Calu3 (cell line): ENCODE measurements around the gene CATSPER3. TPM values are rescaled to one million over a fixed set of nuclear protein-coding genes. Genes with fewer than 3 reads are reported as not detected.

Experiments used
- BruUV-seq: library from RNA; stranded (reverse); fragments of 400-500 nt; replicated peaks from 2 replicates; lab custom pipeline; 2021; lab: Mats Ljungman, UMichigan
- CTCF ChIA-PET: fragments of 300-600 bp; sonication (Branson Sonifier 250); formaldehyde crosslinking; loops from one replicate; lab custom pipeline; 2022; ENCODE audit warnings: antibody characterized with exemption; lab: Charles Lee
- DNase-seq: peaks from one replicate; pipeline ENCODE4 v3.0.0; 2022
- H3K27ac Mint-ChIP-seq: one replicate; pipeline ENCODE4 v1.8.0; 2022; ENCODE audit warnings: mixed read lengths; ENCODE audit not compliant: unreplicated experiment
- H3K27me3 Mint-ChIP-seq: one replicate; pipeline ENCODE4 v1.8.0; 2022; ENCODE audit warnings: mixed read lengths; ENCODE audit not compliant: unreplicated experiment
- H3K36me3 Mint-ChIP-seq: one replicate; pipeline ENCODE4 v1.8.0; 2022; ENCODE audit warnings: mild to moderate bottlenecking, moderate library complexity, mixed read lengths; ENCODE audit not compliant: insufficient read depth, unreplicated experiment
- H3K4me1 Mint-ChIP-seq: one replicate; pipeline ENCODE4 v1.8.0; 2022; ENCODE audit warnings: mild to moderate bottlenecking, low read depth, mixed read lengths; ENCODE audit not compliant: unreplicated experiment
- H3K4me3 Mint-ChIP-seq: one replicate; pipeline ENCODE4 v1.8.0; 2022; ENCODE audit warnings: mild to moderate bottlenecking, low read depth, moderate library complexity, mixed read lengths; ENCODE audit not compliant: unreplicated experiment
- H3K9me3 Mint-ChIP-seq: one replicate; pipeline ENCODE4 v1.8.0; 2022; ENCODE audit warnings: low read depth, mixed read lengths; ENCODE audit not compliant: unreplicated experiment
- intact Hi-C: fragments of 100-400 bp; cut with micrococcal nuclease; formaldehyde crosslinking; loops from one replicate; pipeline ENCODE4 v1.10.0; 2022; ENCODE audit not compliant: unreplicated experiment
- total RNA-seq: library from RNA; stranded (reverse); gene quantifications from 2 replicates; pipeline ENCODE4 v1.2.3, GENCODE V29; 2022
- TF ChIP-seq, protein P1 (sequence below): fragments of 200-600 bp; IDR thresholded peaks from one replicate; pipeline ENCODE4 v1.8.0; 2022; ENCODE audit warnings: antibody characterized with exemption; ENCODE audit not compliant: unreplicated experiment

Gene CATSPER3
- total RNA-seq, 1 experiment from 2014 or later: 1.5 TPM

DNA sequence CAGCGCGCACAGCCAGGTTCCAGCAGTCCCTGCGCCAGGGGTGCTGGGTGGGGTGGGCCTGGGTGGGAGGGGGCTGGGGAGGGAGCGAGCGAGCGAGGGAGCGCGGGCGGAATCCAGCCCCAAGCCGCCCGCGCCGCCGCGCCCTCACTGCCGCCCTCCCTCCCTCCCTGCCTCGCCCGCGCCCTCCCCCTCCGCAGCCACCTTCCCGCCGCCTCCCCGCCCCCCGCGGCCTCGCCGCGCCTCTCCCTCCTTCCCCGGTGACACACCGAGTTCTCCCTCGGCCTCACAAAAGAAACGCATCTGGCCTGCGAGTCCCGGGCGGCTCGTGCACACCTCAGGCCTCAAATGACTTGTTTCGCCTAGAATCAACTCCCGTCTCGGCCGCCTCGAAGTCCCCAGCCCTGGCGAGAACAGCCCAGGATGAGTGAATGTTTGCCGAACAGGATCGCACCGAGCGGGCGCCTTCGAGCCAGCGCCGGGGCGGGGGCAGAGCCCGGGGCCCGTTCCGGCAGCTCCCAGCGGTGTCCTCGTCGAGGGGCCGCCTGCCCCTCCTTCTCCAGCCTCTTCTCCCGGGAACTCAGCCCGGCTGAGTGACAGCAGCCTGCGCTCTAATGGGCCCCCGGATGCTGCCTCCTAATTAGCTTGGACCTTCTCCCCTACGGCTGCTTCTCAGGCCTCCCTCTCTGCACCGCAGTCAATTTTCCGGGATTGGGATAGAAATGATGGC is 66.7 kb downstream of the CATSPER3 start:
- H3K4me1 Mint-ChIP-seq: peaks cover 16% of the 10 kb centered on the region

DNA sequence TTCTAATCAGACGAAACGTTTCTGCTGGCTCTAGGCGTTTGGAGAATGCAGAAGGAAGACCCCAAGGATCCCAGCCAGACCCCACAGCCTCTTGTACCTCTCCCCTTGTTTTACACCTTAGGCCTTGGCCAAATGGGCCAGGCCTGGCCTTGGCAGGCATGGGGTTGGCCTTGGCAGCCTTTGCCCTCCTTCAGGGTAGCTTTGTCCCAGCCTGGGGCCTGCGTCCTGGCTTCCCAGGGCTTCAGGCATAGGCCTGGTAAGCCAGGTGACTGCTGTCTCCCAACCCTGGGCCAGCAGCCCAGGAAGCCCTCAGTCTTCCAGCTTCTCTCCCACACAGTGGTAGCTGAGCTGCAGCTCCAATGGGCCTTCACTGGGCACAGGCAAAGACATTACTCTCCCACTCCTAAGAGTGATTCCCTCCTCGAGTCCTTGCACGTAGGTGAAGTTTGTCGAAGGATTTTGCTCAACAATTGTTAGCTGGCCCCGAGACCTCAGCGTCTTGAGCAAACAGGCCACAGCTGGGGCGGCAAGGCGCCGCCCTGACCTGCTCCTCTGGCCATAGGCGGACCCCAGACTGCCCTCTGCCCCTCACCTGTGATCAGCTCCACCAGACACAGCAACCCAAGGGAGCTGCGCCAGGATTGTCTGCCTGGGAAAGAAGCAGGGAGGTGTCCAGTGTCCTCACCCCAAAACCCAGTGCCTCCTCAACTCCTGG is 67.4 kb downstream of the CATSPER3 start:
- H3K36me3 Mint-ChIP-seq: peaks cover 44% of the 10 kb centered on the region
- peaks cover 16% of the 10 kb centered on the region for H3K4me1 Mint-ChIP-seq
- peak overlapping the region; percentile 14 for H3K27ac Mint-ChIP-seq
- intact Hi-C loops: loop anchor here (5.0 kb wide), 2 partner anchors 92 to 157 kb away; no protein-coding TSS in a partner anchor
- TF ChIP-seq, protein P1, sequence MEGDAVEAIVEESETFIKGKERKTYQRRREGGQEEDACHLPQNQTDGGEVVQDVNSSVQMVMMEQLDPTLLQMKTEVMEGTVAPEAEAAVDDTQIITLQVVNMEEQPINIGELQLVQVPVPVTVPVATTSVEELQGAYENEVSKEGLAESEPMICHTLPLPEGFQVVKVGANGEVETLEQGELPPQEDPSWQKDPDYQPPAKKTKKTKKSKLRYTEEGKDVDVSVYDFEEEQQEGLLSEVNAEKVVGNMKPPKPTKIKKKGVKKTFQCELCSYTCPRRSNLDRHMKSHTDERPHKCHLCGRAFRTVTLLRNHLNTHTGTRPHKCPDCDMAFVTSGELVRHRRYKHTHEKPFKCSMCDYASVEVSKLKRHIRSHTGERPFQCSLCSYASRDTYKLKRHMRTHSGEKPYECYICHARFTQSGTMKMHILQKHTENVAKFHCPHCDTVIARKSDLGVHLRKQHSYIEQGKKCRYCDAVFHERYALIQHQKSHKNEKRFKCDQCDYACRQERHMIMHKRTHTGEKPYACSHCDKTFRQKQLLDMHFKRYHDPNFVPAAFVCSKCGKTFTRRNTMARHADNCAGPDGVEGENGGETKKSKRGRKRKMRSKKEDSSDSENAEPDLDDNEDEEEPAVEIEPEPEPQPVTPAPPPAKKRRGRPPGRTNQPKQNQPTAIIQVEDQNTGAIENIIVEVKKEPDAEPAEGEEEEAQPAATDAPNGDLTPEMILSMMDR: no peak
- H3K9me3 Mint-ChIP-seq: no peaks in the 10 kb centered on the region
- no peak for DNase-seq
- H3K4me3 Mint-ChIP-seq: peak overlapping the region; percentile 65
- BruUV-seq: TSS peak; percentile 53
- peaks cover 80% of the 10 kb centered on the region for H3K27me3 Mint-ChIP-seq
- CTCF ChIA-PET: no interaction called here

More for the DNA sequence above, 66.7 kb downstream of the CATSPER3 start:
- Mint-ChIP-seq H3K4me3 (peak overlapping the region; percentile 65), H3K9me3 (peaks cover 2% of the 10 kb centered on the region), H3K36me3 (peaks cover 44% of the 10 kb centered on the region), H3K27ac (peak overlapping the region; percentile 14), H3K27me3 (peaks cover 81% of the 10 kb centered on the region)
- CTCF ChIA-PET: no interaction called here
- no TSS peak for BruUV-seq
- TF ChIP-seq, protein P1: no peak
- DNase-seq: peak; percentile 72
- intact Hi-C loops: loop anchor here (5.0 kb wide), 2 partner anchors 93 to 158 kb away; no protein-coding TSS in a partner anchor

GRCh38 chr5:135035678-135036030 is 67.9 kb downstream of the CATSPER3 start:
- H3K36me3 Mint-ChIP-seq: peaks cover 39% of the 10 kb centered on the region
- no TSS peak for BruUV-seq
- H3K4me1 Mint-ChIP-seq: peaks cover 16% of the 10 kb centered on the region
- CTCF ChIA-PET: no interaction called here
- H3K9me3 Mint-ChIP-seq: no peaks in the 10 kb centered on the region
- H3K27me3 Mint-ChIP-seq: peaks cover 80% of the 10 kb centered on the region
- intact Hi-C loops: no loop called here
- H3K4me3 Mint-ChIP-seq: peak overlapping the region; percentile 65
- H3K27ac Mint-ChIP-seq: no peak overlapping the region
- DNase-seq: no peak
- TF ChIP-seq, protein P1: no peak

- no TSS peak for BruUV-seq
- H3K27ac Mint-ChIP-seq: no peak overlapping the region
- no peak overlapping the region for H3K4me3 Mint-ChIP-seq
- H3K9me3 Mint-ChIP-seq: no peaks in the 10 kb centered on the region
- H3K4me1 Mint-ChIP-seq: peaks cover 16% of the 10 kb centered on the region
- intact Hi-C loops: no loop called here
- DNase-seq: no peak
- CTCF ChIA-PET: interaction anchor here (1.2 kb wide), 1 partner anchor 138 kb away, joined by 3 read pairs; no protein-coding TSS in a partner anchor
- TF ChIP-seq, protein P1: no peak
- H3K36me3 Mint-ChIP-seq: peaks cover 32% of the 10 kb centered on the region
- peaks cover 82% of the 10 kb centered on the region for H3K27me3 Mint-ChIP-seq
These were observed 68.7 kb downstream of the CATSPER3 start for GRCh38 chr5:135036405-135036804.
